ENCODE data around the gene RBM4B. TPM values are rescaled to one million over a fixed set of nuclear protein-coding genes. Genes with fewer than 3 reads are reported as not detected.
"Not testable (repeated sequence)": the region's sequence is repeated elsewhere in the genome, so short reads cannot be mapped to it uniquely, and the experiment has no call there.

The RBM4B gene
- 11.9 and 13.1 TPM in 2 replicates for total RNA-seq (2012; rRNA removed)

DNA sequence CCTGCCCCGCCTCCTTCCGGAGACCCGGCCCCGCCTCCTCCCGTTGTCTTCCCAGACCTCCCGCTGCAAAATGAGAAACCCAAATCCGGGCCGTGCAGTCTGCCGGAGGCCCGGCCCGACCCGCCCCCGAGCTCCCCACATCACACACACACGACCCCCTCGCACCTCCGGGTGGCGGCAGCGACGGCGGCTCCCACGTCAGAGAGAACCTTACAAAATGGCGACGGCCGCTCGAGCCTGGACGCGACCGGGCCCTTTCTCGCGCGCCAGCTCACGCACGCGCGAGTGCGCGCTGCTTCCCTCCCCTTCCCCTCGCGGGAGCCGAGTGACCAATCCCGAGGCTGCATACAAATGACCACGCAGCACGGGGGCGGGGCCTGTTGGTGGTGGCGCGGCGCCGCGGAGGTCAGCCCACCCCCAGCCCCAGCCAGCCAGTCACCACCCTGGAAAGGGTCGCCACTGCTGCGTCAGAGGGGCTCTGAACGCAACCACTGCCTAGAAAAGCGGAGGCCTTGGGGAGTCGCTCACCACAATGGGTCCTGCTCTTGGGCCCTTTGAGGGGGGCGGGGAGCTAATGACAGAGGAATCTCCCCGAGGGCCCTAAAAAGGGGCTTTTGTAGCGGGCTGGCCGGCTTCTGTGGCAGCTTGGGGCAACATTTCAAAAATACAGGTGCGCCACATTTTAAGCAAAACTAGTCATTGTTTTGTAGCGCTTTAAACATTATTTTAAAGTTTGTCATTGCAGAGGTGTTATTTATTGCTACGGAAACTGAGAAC is at the start of gene RBM4B:
TSS of gene RBM4B (minus strand) at position 289 of the 777 bp plus-strand sequence. CDS start 808 bp downstream, outside the sequence.
- Histone ChIP-seq H3K36me3 (ENCODE audit: insufficient read depth, low read length) (peaks cover 18% of the 10 kb centered on the region), H3K9me3 (replicated peaks; ENCODE audit: low read length) (no peaks in the 10 kb centered on the region), H3K4me2 (ENCODE audit: low read length) (peak within 1 kb of the TSS; percentile 94), H3K4me1 (ENCODE audit: control insufficient read depth, insufficient read depth, low read length) (peaks cover 23% of the 10 kb centered on the region), H3K4me3 (ENCODE audit: low read length) (peak within 1 kb of the TSS; percentile 81), H3K27me3 (ENCODE audit: control insufficient read depth, insufficient read depth, low read length) (no peaks in the 10 kb centered on the region), H3K9ac (ENCODE audit: low read depth, low read length) (peak within 1 kb of the TSS; percentile 93)

- Histone ChIP-seq H3K27me3 (ENCODE audit: control insufficient read depth, insufficient read depth, low read length) (peaks cover 50% of the 10 kb centered on the region), H3K4me3 (ENCODE audit: low read length) (no peak overlapping the region), H3K4me1 (ENCODE audit: control insufficient read depth, insufficient read depth, low read length) (peaks cover 10% of the 10 kb centered on the region), H3K9ac (ENCODE audit: low read depth, low read length) (no peak overlapping the region), H3K36me3 (ENCODE audit: insufficient read depth, low read length) (no peaks in the 10 kb centered on the region), H3K4me2 (ENCODE audit: low read length) (no peak overlapping the region), H3K9me3 (replicated peaks; ENCODE audit: low read length) (no peaks in the 10 kb centered on the region)
Measured at GRCh38 chr11:66725647-66726046, 48.0 kb upstream of the RBM4B start.

DNA sequence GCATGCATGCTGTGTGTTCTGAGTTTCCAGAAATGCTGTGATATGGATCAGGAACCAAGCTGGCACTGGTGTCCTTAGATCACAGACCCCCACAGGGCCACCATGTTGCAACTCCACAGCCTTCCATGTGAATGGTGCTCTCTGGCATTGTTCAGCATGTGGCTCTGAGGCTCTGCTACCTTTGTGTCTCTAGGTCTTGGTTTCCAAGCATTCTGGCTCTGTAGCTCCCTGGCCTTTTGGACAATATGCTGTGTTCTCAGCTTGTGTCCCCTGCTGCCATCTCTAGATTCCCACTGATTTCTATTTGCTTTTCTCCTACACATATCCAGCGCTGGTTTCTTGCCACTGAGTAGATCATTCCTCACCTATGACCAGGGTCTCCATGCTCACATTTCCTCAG is 47.4 kb upstream of the RBM4B start:
- Histone ChIP-seq H3K4me3 (ENCODE audit: low read length) (no peak overlapping the region), H3K4me2 (ENCODE audit: low read length) (no peak overlapping the region), H3K27me3 (ENCODE audit: control insufficient read depth, insufficient read depth, low read length) (peaks cover 47% of the 10 kb centered on the region), H3K9me3 (replicated peaks; ENCODE audit: low read length) (no peaks in the 10 kb centered on the region), H3K9ac (ENCODE audit: low read depth, low read length) (no peak overlapping the region), H3K4me1 (ENCODE audit: control insufficient read depth, insufficient read depth, low read length) (peaks cover 15% of the 10 kb centered on the region), H3K36me3 (ENCODE audit: insufficient read depth, low read length) (no peaks in the 10 kb centered on the region)

DNA sequence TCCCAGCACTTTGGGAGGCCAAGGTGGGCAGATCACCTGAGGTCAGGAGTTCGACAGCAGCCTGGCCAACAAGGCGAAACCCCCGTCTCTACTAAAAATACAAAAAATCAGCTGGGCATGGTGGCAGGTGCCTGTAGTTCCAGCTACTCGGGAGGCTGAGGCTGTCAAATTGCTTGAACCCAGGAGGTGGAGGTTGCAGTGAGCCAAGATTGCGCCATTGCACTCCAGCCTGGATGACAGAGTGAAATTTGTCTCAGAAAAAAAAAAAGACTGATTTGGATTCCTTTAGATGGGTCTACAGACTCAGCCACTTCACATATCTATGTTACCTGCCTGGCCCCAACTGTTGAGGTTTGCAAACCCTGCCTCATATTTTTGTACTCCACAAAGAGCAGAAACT is 46.5 kb upstream of the RBM4B start:
- not testable (repeated sequence) for H3K36me3 ChIP-seq (ENCODE audit: insufficient read depth, low read length); H3K4me2 ChIP-seq (ENCODE audit: low read length); H3K9ac ChIP-seq (ENCODE audit: low read depth, low read length); H3K9me3 ChIP-seq (replicated peaks; ENCODE audit: low read length); H3K4me3 ChIP-seq (ENCODE audit: low read length)
- Histone ChIP-seq H3K27me3 (ENCODE audit: control insufficient read depth, insufficient read depth, low read length) (peaks cover 42% of the 10 kb centered on the region), H3K4me1 (ENCODE audit: control insufficient read depth, insufficient read depth, low read length) (peaks cover 20% of the 10 kb centered on the region)

DNA sequence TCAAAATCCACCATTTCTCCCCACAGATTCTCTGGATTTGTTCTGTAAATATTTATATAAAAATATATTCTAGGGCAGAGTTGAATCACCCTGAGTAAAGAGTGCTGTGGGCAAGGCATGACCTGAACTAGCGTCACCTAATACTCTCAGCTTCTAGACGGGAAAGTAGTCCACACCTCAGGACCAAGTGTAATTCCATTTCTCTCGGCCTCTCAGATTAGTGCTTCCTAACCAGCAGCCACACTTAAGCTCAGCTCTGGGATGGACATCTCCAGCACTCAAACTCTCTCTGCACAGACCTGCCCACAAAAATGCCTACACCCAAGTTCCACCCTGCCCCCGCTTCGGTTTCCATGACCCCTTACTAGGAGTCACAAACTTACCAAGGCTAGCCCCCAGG is 46.0 kb upstream of the RBM4B start:
- Histone ChIP-seq H3K36me3 (ENCODE audit: insufficient read depth, low read length) (no peaks in the 10 kb centered on the region), H3K4me3 (ENCODE audit: low read length) (no peak overlapping the region), H3K27me3 (ENCODE audit: control insufficient read depth, insufficient read depth, low read length) (peaks cover 40% of the 10 kb centered on the region), H3K4me2 (ENCODE audit: low read length) (no peak overlapping the region), H3K9ac (ENCODE audit: low read depth, low read length) (no peak overlapping the region), H3K9me3 (replicated peaks; ENCODE audit: low read length) (no peaks in the 10 kb centered on the region), H3K4me1 (ENCODE audit: control insufficient read depth, insufficient read depth, low read length) (peaks cover 21% of the 10 kb centered on the region)

GRCh38 chr11:66722745-66723651 is 45.3 kb upstream of the RBM4B start:
- H3K9me3 ChIP-seq (replicated peaks; ENCODE audit: low read length), result no peaks in the 10 kb centered on the region
- H3K4me1 ChIP-seq (ENCODE audit: control insufficient read depth, insufficient read depth, low read length), result peaks cover 23% of the 10 kb centered on the region
- no peak overlapping the region for H3K4me2 ChIP-seq (ENCODE audit: low read length)
- no peak overlapping the region for H3K4me3 ChIP-seq (ENCODE audit: low read length)
- H3K27me3 ChIP-seq (ENCODE audit: control insufficient read depth, insufficient read depth, low read length), result peaks cover 36% of the 10 kb centered on the region
- no peak overlapping the region for H3K9ac ChIP-seq (ENCODE audit: low read depth, low read length)
- no peaks in the 10 kb centered on the region for H3K36me3 ChIP-seq (ENCODE audit: insufficient read depth, low read length)

DNA sequence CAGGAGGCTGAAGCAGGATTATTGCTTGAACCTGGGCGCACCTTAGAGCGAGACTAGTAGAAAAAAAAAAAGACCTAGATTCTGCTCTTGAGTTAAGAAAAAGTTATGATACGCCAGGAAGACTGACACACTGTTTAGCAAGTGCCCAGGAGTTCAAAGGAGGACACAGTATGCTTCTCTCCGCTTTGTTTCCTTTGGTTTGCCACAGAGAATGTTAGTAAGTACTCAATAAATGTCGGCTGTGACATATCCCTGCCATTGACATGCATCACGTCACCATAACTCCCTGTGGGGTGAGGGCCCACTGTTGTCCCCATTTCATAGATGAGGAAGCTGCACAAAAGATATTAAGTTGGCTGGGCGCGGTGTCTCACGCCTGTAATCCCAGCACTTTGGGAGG is 44.3 kb upstream of the RBM4B start:
- Histone ChIP-seq H3K4me3 (ENCODE audit: low read length) (no peak overlapping the region), H3K36me3 (ENCODE audit: insufficient read depth, low read length) (no peaks in the 10 kb centered on the region), H3K4me1 (ENCODE audit: control insufficient read depth, insufficient read depth, low read length) (peaks cover 16% of the 10 kb centered on the region), H3K9me3 (replicated peaks; ENCODE audit: low read length) (no peaks in the 10 kb centered on the region), H3K27me3 (ENCODE audit: control insufficient read depth, insufficient read depth, low read length) (peaks cover 29% of the 10 kb centered on the region), H3K4me2 (ENCODE audit: low read length) (no peak overlapping the region), H3K9ac (ENCODE audit: low read depth, low read length) (no peak overlapping the region)

DNA sequence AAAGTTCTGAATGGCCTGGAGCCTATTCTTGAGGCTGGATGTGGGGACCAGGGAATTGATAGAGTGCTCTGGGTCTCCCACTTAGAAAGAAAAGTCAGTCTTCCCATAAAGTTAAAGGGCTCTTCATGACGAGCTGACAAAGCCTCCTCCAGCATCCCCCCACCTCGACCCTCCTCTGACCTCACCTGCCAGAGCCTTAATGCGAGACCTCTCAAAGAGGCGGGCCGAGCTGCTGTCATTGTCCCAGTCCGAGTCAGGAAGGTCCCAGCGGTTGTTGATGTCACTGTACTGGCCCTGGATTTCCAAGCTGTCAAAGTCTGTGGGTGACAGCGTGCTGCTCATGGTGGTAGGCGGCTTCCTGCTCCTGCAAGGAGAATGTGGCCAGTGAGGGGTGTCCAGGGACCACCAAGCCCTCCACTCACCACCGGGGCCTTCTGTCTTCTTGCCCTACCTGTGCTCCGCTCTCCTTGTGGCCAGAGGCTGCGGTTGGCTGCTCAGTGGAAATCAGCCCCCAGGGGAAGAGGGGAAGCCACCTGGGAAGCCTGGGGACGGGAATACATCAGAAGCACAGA is 43.3 kb upstream of the RBM4B start:
- Histone ChIP-seq H3K36me3 (ENCODE audit: insufficient read depth, low read length) (no peaks in the 10 kb centered on the region), H3K4me1 (ENCODE audit: control insufficient read depth, insufficient read depth, low read length) (peaks cover 16% of the 10 kb centered on the region), H3K27me3 (ENCODE audit: control insufficient read depth, insufficient read depth, low read length) (peaks cover 24% of the 10 kb centered on the region), H3K9ac (ENCODE audit: low read depth, low read length) (no peak overlapping the region), H3K4me2 (ENCODE audit: low read length) (no peak overlapping the region), H3K9me3 (replicated peaks; ENCODE audit: low read length) (no peaks in the 10 kb centered on the region), H3K4me3 (ENCODE audit: low read length) (no peak overlapping the region)

GRCh38 chr11:66720223-66720898 is 42.7 kb upstream of the RBM4B start:
- Histone ChIP-seq H3K9ac (ENCODE audit: low read depth, low read length) (no peak overlapping the region), H3K27me3 (ENCODE audit: control insufficient read depth, insufficient read depth, low read length) (peaks cover 20% of the 10 kb centered on the region), H3K9me3 (replicated peaks; ENCODE audit: low read length) (no peaks in the 10 kb centered on the region), H3K36me3 (ENCODE audit: insufficient read depth, low read length) (no peaks in the 10 kb centered on the region), H3K4me1 (ENCODE audit: control insufficient read depth, insufficient read depth, low read length) (peaks cover 16% of the 10 kb centered on the region), H3K4me2 (ENCODE audit: low read length) (peak overlapping the region; percentile 17), H3K4me3 (ENCODE audit: low read length) (no peak overlapping the region)

DNA sequence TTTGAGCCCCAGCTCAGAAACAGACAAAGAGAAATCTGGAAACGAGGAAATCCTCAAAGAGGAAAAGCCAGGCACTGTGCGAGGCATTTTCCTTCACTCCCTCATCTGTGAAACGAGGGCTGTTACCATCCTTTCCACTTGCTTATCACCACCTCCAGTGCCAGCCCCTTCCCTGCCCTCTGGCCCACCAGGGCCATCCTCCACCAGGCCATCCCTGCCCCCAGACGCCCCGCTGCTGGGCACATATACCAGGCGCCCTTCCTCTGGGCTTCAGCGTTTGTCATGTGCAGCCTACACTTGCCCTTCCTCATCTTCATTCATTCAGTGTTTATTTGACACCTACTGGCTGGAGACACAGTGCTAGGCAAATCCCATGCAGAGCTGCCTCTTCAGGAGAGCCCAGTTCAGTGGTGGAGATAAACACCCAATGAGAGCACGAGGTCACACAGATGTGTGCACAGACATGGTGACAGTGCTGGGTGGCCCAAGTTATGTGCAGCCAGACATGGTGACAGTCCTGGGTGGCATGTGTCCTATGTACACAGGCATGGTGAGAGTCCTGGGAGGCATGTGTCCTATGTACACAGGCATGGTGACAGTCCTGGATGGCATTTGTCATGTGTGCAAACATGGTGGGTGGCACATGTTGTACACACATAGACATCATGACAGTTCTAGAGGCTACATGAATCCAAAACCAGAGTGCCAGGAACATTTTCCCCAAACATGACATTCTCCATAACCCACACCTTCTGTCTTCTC is 41.6 kb upstream of the RBM4B start:
- peaks cover 16% of the 10 kb centered on the region for H3K4me1 ChIP-seq (ENCODE audit: control insufficient read depth, insufficient read depth, low read length)
- no peak overlapping the region for H3K4me2 ChIP-seq (ENCODE audit: low read length)
- no peak overlapping the region for H3K9ac ChIP-seq (ENCODE audit: low read depth, low read length)
- H3K9me3 ChIP-seq (replicated peaks; ENCODE audit: low read length), result no peaks in the 10 kb centered on the region
- no peak overlapping the region for H3K4me3 ChIP-seq (ENCODE audit: low read length)
- H3K36me3 ChIP-seq (ENCODE audit: insufficient read depth, low read length), result no peaks in the 10 kb centered on the region
- H3K27me3 ChIP-seq (ENCODE audit: control insufficient read depth, insufficient read depth, low read length), result peaks cover 22% of the 10 kb centered on the region
